ENCODE data around the gene DAPK2.

DAPK2 gene

DNA sequence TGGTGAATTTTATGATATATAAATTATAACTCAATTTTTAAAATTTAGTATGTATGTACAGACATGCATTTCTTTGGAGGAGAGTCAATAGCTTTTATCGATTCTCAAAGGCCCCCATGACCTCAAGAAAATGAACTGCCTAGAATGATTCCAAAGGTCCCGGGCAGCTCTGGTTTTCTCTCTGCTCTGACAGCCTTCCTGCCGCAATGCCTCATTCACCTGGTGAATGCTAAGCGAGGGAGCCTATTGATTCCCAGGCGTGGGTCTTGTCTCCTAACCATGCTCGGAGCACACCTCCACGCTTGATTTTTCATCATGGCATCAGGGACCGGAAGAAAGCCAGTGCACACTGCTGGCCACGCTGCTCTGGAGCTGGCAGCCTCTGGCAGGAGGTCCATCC is 132.9 kb downstream of the DAPK2 start:
- in situ Hi-C loops (cut with MboI; ENCODE audit: low pct_unique_long_range_greater_than_20kb, low sequenced_read_pairs, unreplicated experiment) = loop anchor here (25.0 kb wide), 1 partner anchor 99 kb away; no protein-coding TSS in a partner anchor
- DNase-seq (ENCODE audit: low spot score) = no peak
- TF ChIP-seq, protein P1, sequence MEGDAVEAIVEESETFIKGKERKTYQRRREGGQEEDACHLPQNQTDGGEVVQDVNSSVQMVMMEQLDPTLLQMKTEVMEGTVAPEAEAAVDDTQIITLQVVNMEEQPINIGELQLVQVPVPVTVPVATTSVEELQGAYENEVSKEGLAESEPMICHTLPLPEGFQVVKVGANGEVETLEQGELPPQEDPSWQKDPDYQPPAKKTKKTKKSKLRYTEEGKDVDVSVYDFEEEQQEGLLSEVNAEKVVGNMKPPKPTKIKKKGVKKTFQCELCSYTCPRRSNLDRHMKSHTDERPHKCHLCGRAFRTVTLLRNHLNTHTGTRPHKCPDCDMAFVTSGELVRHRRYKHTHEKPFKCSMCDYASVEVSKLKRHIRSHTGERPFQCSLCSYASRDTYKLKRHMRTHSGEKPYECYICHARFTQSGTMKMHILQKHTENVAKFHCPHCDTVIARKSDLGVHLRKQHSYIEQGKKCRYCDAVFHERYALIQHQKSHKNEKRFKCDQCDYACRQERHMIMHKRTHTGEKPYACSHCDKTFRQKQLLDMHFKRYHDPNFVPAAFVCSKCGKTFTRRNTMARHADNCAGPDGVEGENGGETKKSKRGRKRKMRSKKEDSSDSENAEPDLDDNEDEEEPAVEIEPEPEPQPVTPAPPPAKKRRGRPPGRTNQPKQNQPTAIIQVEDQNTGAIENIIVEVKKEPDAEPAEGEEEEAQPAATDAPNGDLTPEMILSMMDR (IDR thresholded peaks at IDR 0.05; ENCODE audit: extremely low read depth, insufficient read depth, missing control alignments) = no peak

DNA sequence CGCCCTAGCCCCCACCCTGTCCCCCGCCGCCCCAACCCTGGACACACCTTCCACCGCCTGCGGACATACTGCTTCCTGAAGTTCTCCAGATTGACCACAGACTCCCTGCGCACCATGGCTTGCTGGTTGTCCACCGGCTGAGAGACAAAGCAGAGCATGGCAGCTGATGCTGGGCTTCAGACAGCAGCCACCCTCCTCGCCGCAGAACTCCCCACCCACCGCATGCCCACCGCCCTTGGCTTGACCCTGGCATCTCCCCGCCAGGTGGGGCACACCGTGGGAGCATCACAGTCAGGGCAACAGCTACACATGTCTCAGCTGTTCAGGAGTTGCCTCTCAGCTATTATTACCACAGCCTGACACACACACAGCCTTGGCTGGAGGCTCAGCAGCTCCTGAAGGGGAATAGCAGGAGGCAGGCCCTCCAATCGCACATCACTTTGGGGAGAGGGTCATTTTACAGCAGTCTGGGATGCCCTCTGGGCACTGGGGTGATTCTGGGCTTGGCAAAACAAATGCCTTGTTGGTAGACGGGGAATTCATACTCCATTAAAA is 134.1 kb downstream of the DAPK2 start:
- DNase-seq (ENCODE audit: low spot score) = no peak
- in situ Hi-C loops (cut with MboI; ENCODE audit: low pct_unique_long_range_greater_than_20kb, low sequenced_read_pairs, unreplicated experiment) = loop anchor here (25.0 kb wide), 1 partner anchor 100 kb away; no protein-coding TSS in a partner anchor
- TF ChIP-seq, protein P1 (IDR thresholded peaks at IDR 0.05; ENCODE audit: extremely low read depth, insufficient read depth, missing control alignments) = no peak

DNA sequence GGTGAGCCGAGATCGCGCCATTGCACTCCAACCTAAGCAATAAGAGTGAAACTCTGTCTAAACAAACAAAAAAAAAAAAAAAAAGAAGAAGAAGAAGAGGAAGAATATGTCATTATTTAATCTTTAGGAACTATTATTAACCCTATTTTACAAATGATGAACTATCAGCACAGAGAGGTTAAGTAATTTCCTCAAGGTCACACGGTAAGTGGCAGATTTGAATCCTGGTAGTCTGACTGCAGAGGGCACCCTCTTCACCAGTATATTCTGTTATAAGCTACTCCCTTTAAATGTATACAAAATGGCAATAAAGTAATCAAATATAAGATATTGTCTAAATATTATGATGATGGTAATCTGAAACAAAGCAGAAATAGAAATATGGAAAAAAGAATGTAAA is 135.1 kb downstream of the DAPK2 start:
- in situ Hi-C loops (cut with MboI; ENCODE audit: low pct_unique_long_range_greater_than_20kb, low sequenced_read_pairs, unreplicated experiment) = loop anchor here (25.0 kb wide), 1 partner anchor 101 kb away; no protein-coding TSS in a partner anchor
- TF ChIP-seq, protein P1 (IDR thresholded peaks at IDR 0.05; ENCODE audit: extremely low read depth, insufficient read depth, missing control alignments) = no peak
- DNase-seq (ENCODE audit: low spot score) = no peak

DNA sequence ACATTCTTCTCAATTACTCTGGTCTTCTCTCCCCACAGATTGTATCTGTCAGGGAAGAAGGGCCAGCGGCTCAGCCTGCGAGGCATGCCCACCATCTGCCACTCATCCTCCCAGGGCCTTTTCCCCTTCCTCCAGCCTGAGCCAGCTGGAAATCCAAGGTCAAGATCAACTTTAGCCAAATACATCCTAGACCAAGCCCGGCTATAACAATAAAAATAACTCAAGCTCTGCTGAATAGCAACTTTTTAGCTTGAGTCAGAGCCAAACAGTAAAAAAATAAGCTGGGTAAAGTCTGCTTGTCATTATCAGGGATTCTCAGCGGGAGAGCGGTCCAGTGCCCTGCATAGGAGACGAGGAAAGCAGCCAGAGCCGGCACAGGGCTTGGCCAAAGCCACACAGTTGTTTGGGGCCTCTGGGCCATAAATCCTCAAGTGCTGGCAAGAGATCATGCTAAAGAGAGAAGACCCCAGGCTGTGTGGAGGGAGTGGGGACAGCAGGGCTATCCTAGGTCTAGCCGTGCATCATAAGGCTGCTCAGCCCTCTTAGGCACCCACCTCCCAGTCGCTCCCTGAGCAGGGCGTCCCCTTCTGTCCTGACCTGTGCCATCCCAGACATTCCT is 136.4 kb downstream of the DAPK2 start:
- TF ChIP-seq, protein P1 (IDR thresholded peaks at IDR 0.05; ENCODE audit: extremely low read depth, insufficient read depth, missing control alignments) = no peak
- no peak for DNase-seq (ENCODE audit: low spot score)
- in situ Hi-C loops (cut with MboI; ENCODE audit: low pct_unique_long_range_greater_than_20kb, low sequenced_read_pairs, unreplicated experiment) = loop anchor here (25.0 kb wide), 1 partner anchor 102 kb away; no protein-coding TSS in a partner anchor

DNA sequence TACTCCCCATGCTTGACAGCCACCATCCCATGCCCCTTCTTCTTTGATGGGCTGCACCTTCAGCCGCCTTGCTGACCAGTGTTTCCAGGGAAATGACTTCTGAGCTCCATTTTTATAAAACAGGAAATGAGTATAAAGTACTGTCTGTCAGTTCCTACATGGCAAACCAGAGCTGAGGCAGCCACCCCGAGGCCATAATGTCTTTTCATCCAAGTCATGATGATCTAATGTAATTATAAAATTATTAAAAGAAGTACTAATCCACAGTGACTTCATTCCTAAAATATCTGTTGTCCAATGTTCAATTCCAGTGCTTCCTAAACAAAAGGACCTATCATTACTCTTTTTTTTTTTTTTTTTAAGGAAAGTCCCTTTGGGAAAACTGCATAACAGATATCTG is 137.3 kb downstream of the DAPK2 start:
- TF ChIP-seq, protein P1 (IDR thresholded peaks at IDR 0.05; ENCODE audit: extremely low read depth, insufficient read depth, missing control alignments) = no peak
- in situ Hi-C loops (cut with MboI; ENCODE audit: low pct_unique_long_range_greater_than_20kb, low sequenced_read_pairs, unreplicated experiment) = loop anchor here (25.0 kb wide), 1 partner anchor 103 kb away; no protein-coding TSS in a partner anchor

DNA sequence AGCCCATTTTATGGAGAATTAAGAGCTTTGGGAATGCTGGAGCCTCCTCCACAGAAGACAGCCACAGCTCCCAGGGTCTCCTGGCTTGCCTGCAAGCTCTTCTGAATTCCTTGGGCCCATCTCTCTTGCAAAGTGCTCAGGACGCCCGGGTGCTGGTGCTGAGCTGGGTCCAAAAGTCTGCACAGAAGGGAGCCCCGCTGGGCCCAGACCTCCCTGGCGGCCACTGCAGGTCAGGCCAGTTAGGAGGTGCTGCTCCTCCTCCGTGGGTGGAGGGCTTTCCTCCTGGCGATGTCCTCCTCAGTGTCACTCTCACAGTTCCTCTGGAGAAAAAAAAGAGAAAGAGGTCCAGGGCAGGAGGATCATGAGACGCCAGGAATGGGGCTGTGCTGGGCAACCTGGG is 138.0 kb downstream of the DAPK2 start:
- DNase-seq (ENCODE audit: low spot score) = no peak
- in situ Hi-C loops (cut with MboI; ENCODE audit: low pct_unique_long_range_greater_than_20kb, low sequenced_read_pairs, unreplicated experiment) = loop anchor here (25.0 kb wide), 1 partner anchor 104 kb away; no protein-coding TSS in a partner anchor
- TF ChIP-seq, protein P1 (IDR thresholded peaks at IDR 0.05; ENCODE audit: extremely low read depth, insufficient read depth, missing control alignments) = no peak

More for the DNA sequence above, 137.3 kb downstream of the DAPK2 start:
- no peak for DNase-seq (ENCODE audit: low spot score)

Measured in GM13977 (cell line).